EL (cell line): Measurements from ENCODE around the gene LRRC34.

ENCODE experiments used
- DNase-seq: peaks from one replicate; pipeline ENCODE4 v3.0.0-alpha.2; 2016

LRRC34 gene

DNA sequence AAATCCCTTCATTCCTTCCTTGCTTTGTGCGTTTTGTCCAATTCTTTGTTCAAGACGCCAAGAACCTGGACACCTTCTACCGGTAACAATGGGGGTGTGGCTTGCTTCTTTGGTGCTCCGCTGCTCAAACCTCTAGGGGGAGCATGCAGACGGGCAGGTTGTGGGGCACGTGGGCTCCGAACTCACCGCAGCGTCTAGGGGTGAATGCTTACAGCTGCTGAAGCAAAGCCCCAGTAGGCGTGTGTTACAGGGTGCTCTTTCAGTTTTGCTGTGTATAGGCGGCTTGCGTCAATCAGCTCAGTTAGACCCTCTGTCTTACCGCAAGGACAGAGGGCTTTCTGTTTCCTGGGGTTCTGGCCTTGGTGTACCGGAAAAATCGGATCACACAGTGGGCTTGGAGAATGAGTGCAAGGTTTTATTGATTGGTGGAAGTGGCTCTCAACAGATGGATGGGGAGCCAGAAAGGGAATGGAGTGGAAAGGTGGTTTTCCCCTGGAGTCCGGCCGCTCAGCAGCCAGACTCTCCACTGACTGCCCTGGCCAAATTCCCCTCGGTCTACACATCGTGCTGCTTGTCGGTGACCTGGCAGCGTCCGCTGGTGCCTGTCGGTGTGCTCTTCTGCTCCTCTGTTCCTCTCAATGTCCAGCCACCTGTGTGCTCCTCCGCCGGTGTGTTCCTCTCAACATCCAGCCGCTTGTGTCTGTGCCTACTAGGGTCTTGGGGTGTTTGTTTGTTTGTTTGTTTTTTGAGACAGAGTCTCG lies 1.2 kb upstream of the LRRC34 start:
- DNase-seq, result peak; percentile 8

GRCh38 chr3:169813278-169813677 lies 574 bp upstream of the LRRC34 start:
- no peak for DNase-seq

DNA sequence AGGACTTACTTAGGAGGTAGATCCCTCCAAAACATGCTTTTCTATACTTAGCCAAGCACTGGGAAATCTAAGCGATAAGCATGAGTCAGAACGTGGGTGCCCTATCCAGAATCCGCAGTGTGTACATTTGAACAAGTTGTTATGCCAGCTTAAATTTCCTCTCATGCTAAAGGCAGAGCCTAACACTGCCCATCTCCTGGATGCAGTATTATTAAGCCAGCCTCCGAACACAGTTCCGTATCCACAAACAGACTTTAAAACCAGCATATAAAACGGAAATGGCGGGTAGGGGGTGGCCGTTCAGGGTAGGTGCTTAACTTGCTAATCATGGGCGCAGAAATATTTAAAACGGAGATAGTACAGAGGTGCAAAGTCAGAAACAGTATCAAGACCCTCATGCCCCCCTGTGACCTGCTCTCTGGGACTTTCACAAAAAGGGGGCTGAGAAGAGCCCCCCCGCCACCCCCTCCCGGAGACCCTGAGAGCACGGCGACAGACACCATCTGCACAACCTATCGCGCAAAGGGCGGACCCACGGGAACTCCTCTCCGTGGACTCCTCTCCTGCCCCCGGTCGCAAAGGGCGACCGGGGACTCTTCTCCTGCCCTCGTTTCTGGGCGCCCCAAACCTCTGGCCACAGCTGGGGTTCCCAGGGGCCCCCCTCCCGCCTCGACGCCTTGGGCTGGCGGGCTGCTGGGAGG lies 923 bp downstream of the LRRC34 start:
- DNase-seq, result peak; percentile 77

DNA sequence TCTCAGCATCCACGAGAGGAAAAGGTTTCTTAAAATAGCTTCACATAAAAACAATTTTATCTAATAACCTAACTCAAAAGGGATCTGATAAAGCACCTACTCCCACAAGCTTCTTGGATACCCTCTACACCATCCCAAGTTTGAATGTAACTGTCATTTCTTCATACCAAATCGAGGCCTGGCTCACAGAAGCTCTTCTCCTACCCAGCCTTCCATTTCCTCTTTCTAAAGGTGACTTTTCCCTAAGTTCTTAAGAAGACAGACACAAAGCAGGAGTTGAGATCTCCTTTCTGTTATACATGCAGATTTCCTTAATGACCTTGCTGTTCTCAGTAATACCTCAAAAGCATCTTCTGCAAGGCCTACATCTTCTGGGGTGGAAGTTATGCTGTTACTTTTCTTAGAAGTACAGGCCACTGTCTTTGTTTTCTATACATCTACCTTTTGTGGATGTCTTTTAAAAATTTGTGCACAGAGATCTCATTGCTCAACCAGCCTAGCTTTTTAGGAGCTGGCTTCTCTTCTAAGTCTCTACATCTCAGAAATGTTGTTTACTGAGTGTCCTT lies 3.4 kb downstream of the LRRC34 start:
- DNase-seq, result no peak

DNA sequence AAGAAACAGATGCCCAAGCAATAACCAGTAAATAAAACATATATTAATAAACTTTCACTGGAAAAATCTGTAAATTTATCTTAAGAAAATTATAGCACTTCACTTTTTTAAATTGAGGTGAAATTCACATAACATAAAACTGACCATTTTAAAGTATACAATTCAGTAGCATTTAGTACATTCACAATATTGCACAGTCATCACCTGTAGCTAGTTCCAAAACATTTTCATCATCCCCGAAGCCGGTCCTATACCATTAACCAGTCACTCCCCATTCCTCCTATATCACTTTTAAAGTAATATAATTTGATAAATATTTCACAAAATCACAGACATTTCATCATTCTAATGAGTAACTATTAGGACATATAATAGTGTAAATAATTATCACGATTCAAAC lies 8.0 kb downstream of the LRRC34 start:
- DNase-seq, result no peak

GRCh38 chr3:169792359-169792758 lies 20.3 kb downstream of the LRRC34 start:
- DNase-seq, result no peak

- DNase-seq, result peak; percentile 18
Observed at GRCh38 chr3:169790687-169791429, 21.8 kb downstream of the LRRC34 start.

GRCh38 chr3:169790219-169790618 lies 22.5 kb downstream of the LRRC34 start:
- DNase-seq, result no peak

GRCh38 chr3:169787791-169788190 lies 24.9 kb downstream of the LRRC34 start:
- DNase-seq, result no peak

- DNase-seq, result no peak
Observed at GRCh38 chr3:169787120-169787519, 25.6 kb downstream of the LRRC34 start.

GRCh38 chr3:169781209-169781855 lies 31.4 kb downstream of the LRRC34 start:
- no peak for DNase-seq

DNA sequence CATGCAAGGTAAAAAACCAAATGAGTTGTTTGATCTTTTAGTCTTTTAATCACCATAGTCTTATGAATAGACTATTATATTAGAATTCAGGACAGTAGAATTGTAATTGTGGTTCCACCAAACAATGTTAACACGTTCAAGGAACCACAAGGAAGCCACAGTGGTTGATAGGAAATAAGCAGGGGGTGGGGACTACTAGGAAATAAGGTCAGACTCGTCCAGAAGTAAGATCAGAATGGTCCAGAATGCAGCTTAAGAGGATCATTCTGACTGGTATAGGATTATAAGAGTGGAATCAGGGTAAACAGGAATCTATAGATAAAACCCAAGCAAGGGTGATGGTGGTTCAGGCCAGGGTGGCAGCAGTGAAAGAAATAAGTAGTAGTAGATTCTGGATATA lies 32.0 kb downstream of the LRRC34 start:
- no peak for DNase-seq

DNA sequence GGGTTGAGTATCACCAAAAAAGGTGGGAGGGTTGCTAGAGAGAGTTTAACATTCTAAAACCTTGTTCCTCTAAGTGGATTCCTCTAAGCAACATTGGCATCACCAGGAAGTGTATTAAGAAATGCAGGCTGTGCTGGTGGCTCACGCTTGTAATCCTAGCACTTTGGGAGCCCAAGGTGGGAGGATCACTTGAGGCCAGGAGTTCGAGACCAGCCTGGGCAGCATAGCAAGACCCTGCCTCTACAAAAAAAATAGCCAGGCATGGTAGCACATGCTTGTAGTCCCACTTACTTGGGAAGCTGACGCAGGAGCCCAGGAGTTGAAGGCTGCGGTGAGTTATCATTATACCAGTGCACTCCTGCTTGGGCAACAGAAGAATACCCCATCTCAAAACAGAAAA lies 34.9 kb downstream of the LRRC34 start:
- DNase-seq, result no peak

DNA sequence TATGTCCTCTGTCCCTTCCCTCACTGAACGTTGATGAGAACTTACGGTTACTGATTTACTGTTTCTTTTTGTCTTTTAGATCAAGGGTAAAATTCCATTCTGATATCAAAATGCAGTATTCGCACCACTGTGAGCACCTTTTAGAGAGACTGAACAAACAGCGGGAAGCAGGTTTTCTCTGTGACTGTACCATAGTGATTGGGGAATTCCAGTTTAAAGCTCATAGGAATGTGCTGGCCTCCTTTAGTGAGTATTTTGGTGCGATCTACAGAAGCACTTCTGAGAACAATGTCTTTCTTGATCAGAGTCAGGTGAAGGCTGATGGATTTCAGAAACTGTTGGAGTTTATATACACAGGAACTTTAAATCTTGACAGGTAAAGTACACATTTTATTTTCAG lies 38.5 kb downstream of the LRRC34 start:
- DNase-seq, result peak; percentile 5

- peak; percentile 90 for DNase-seq
Observed at GRCh38 chr3:169772897-169773816, 39.5 kb downstream of the LRRC34 start, which contains the start of gene MYNN. Gene MYNN, plus strand, starts transcription at chr3:169773396. Its CDS starts 900 bp downstream, at chr3:169774296.

- peak; percentile 78 for DNase-seq
Observed at GRCh38 chr3:169772305-169772896, 40.3 kb downstream of the LRRC34 start.

DNA sequence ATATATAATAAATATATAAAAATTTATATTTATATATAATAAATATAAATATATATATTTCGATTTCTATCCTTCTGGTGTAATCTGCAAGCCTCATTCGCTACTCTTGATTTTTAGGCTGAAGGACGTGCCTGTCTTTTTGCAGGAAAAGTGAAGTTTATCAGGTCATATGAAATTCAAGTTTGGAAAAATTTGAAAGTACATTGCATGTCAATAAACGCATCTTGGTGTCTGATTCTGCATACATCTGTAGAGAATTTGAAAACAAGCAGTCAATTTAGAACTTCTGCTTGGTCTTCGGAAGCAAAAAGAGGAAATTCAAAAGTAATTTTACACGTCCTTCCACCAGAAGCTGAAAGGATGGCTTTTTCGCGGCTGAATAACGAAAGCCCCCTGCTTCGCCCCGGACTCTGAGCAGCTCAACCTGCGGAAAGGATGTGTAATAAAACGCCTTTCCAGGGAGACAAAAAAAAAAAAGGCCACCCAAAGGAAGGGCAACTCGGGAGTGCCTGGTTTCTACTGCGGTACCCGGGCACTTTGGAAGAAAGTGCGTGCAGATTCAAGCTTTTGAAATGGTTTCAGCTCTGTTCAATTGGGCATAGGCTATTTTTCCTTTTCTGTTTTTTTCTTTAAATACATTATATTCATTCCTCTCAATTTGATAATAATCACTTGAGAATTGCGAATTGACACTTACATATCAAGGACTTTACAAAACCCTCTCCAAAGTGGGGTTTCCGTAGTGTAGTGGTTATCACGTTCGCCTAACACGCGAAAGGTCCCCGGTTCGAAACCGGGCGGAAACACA lies 41.0 kb downstream of the LRRC34 start:
- peak; percentile 80 for DNase-seq

DNA sequence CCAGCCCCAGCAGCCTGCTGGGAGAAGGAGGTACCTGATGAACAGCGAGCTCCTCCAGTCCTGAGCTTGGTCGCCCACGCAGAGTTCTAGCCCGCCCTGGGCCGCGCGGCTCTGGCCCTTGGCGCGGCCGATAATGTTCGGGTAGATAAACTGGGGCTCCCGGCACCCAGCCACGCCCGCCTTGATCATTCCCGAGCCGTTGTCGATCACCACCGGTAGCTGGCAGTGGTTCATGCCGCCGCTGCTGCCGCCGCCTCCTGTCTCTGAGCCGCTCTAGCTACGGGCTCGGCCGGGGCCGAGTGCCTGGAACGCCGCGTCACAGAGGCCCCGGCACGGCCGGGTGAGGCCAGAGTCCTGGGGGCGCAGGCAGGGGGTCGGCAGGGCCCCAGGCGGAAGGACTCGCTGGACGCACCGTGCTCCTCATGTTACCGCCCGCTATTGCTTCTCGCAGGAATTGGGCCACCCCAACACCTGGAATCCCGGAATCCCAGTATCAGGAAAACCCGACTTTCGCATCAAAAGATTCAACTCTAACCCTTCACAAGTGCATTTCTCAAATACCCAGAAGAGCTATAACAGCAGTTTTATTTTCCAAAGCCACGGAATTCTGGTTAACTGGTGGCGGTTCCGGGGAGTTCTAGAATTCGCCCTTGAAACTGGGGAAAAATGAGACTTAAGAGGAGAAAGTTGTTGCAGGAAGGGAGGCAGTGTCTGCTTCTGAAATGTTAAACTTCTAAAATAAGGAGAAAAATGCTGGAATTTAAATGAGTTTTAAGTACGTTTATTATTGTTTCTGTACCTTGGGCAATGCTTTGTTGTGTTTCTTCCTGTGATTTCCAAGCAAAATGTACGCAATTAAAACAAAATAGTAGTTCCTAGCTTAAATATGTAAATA lies 43.2 kb downstream of the LRRC34 start, which contains the start of gene ACTRT3:
Gene ACTRT3 (minus strand): TSS at position 275 of the 895 bp plus-strand sequence. CDS start 41 bp downstream, at position 234.
- DNase-seq, result peak; percentile 70
